ENCODE measurements around the gene VAPB. TPM values are rescaled to one million over a fixed set of nuclear protein-coding genes. Genes with fewer than 3 reads are reported as not detected.

Gene VAPB
- polyA plus RNA-seq, 1 experiment, result 43.8 TPM

DNA sequence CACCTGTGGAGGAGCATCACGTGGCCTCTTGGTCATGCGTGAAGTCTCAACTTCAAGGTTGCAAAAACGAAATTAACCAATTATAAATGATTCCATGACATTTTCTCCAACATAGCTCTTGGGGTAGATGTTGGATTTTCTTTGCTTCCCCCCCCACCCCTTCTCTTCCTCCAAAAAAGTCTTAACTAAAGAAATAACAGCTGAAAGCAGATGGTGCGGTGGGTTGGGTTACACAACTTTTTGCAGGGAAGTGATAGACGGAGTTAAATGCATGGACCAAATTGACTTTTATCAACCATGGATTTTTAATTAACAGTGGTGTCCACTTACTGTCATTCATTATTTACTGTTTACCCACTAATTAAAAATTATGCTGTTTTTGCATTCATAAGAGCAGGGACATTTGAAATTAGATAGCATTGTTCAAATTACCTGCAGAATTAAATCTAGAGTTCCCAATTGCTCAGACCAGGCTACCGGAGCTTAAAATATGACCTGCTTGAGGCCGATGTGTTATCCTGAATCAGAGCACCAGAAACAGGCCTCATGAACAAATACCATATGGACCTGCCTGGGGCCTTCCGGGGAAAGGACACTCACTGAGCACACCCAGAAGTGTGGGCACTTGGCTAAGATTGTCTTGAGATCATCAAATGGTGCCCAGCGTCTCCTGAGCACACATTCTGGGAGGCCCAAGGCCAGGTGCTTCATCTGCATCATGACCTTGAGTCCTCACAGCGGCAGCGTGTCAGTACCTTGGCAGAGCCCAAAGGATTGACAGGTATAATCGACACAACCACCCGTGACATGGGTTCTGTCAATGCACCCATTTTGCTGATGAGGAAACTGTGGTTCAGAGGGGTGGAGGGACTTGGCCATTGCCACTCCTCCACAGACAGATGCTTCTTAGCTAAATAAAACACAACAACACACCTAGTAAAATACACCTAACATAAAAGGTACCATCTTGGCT, 84.7 kb downstream of the VAPB start:
- Histone ChIP-seq H3K27me3 (ENCODE audit: control insufficient read depth, insufficient read depth, low read length) (no peaks in the 10 kb centered on the region), H3K4me3 (ENCODE audit: low read depth, low read length) (no peak overlapping the region), H3K9me3 (ENCODE audit: control insufficient read depth, insufficient read depth, low read length) (peaks cover 7% of the 10 kb centered on the region), H3K27ac (ENCODE audit: low read depth, low read length) (no peak overlapping the region)
- TF ChIP-seq, protein P1, sequence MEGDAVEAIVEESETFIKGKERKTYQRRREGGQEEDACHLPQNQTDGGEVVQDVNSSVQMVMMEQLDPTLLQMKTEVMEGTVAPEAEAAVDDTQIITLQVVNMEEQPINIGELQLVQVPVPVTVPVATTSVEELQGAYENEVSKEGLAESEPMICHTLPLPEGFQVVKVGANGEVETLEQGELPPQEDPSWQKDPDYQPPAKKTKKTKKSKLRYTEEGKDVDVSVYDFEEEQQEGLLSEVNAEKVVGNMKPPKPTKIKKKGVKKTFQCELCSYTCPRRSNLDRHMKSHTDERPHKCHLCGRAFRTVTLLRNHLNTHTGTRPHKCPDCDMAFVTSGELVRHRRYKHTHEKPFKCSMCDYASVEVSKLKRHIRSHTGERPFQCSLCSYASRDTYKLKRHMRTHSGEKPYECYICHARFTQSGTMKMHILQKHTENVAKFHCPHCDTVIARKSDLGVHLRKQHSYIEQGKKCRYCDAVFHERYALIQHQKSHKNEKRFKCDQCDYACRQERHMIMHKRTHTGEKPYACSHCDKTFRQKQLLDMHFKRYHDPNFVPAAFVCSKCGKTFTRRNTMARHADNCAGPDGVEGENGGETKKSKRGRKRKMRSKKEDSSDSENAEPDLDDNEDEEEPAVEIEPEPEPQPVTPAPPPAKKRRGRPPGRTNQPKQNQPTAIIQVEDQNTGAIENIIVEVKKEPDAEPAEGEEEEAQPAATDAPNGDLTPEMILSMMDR (IDR thresholded peaks at IDR 0.05; ENCODE audit: low read depth, low read length), result no peak
- ChIA-PET POLR2A (no interaction called here), CTCF (no interaction called here)
- no peak for DNase-seq (ENCODE audit: low read depth, low spot score)

DNA sequence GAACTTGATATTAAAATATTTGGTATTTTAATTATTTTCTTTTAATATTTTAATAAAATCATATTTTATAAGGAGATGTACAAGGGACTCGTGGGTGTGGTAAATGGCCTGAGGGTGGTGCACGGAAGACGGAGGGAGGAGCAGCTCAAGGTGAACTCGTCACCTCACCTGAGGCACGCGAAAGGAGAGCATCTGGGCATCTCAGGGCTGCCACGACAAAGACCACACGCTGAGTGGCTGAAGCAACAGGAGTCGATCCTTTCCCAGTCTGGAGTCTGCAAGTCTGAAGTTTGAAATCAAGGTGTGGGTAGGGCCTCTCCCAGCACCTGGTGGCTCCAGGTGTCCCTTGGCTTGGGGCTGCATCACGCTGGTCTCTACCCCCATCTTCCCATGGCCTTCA, 86.4 kb downstream of the VAPB start:
- TF ChIP-seq, protein P1 (IDR thresholded peaks at IDR 0.05; ENCODE audit: low read depth, low read length), result no peak
- CTCF ChIA-PET, result no interaction called here
- H3K27me3 ChIP-seq (ENCODE audit: control insufficient read depth, insufficient read depth, low read length), result no peaks in the 10 kb centered on the region
- no peak for DNase-seq (ENCODE audit: low read depth, low spot score)
- no peak overlapping the region for H3K4me3 ChIP-seq (ENCODE audit: low read depth, low read length)
- POLR2A ChIA-PET, result no interaction called here
- peaks cover 8% of the 10 kb centered on the region for H3K9me3 ChIP-seq (ENCODE audit: control insufficient read depth, insufficient read depth, low read length)
- no peak overlapping the region for H3K27ac ChIP-seq (ENCODE audit: low read depth, low read length)

DNA sequence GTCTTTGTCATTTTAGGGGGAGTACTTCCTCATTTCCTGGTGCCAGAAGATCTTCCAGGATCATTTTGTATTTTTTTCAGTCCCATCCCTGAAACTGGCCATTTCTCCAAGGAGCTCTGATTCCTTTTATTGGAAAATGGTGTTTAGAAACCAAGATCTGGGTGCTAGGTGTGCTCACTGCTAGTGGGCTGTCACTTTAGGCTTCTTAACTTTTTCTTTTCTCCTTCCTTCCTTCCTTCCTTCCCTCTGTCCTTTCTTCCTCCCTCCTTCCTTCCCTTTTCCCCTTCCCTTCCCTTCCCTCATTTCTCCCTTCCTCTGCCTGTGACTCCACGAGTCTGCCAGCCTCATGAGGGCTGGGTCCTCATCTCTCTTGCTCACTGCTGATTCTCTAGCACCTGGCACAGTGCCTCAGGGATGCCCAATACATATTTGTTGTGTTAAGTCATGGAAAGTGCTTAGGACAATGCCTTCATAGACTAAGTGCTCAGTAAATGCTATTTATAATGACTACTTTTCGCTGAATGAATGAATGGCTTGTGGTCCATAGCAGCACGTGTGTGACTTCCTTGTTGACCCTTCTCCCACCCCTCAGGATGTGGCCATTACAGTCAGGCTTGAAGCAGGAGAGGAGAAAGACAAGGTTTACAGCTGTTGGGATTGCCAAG, 89.2 kb downstream of the VAPB start:
- POLR2A ChIA-PET, result no interaction called here

DNA sequence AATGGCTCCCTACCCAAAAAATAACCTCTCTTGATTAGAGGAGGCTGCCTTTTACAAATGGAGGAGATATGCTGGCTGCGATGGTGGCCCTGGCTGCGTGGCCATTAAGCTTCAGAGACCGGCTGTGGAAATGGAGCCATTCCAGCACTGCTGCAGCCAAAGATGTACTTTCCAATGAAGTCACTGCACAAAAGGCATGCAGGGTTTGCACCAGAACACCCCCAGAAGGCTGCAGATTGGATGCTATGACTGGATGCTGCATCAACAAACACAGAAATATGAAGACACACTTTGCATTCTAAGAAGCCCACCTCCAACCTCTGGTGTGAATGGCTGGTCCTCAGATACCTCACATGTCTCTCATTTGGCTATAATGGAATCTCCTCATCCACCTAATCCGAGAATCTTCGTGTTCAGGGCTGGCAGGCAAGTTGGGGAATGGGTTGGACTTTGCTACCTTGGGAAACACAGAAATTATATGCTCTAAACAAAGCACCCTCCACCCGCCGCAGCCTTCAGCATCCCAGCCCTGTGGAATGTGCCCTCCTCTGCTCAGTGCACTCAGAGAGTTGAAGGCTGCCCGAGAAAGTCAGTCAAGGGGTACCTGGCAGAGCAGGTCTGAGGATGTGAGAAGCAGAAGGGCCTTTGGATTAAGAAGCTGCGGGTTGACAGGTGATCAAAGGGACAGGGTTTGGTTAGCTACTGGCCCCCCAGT, 90.9 kb downstream of the VAPB start:
- ChIA-PET CTCF (interaction anchor here (1.0 to 1.4 kb wide), 2 partner anchors 13 to 32 kb away, joined by 4 read pairs; no protein-coding TSS in a partner anchor), POLR2A (interaction anchor here (0.7 kb wide), 1 partner anchor 211 kb away, joined by 4 read pairs; no protein-coding TSS in a partner anchor)
- Histone ChIP-seq H3K9me3 (ENCODE audit: control insufficient read depth, insufficient read depth, low read length) (peaks cover 25% of the 10 kb centered on the region), H3K4me3 (ENCODE audit: low read depth, low read length) (no peak overlapping the region), H3K27me3 (ENCODE audit: control insufficient read depth, insufficient read depth, low read length) (no peaks in the 10 kb centered on the region), H3K27ac (ENCODE audit: low read depth, low read length) (no peak overlapping the region)
- TF ChIP-seq, protein P1 (IDR thresholded peaks at IDR 0.05; ENCODE audit: low read depth, low read length), result no peak
- no peak for DNase-seq (ENCODE audit: low read depth, low spot score)

More for the DNA sequence above, 89.2 kb downstream of the VAPB start:
- no peaks in the 10 kb centered on the region for H3K27me3 ChIP-seq (ENCODE audit: control insufficient read depth, insufficient read depth, low read length)
- peaks cover 21% of the 10 kb centered on the region for H3K9me3 ChIP-seq (ENCODE audit: control insufficient read depth, insufficient read depth, low read length)
- DNase-seq (ENCODE audit: low read depth, low spot score), result no peak
- TF ChIP-seq, protein P1 (IDR thresholded peaks at IDR 0.05; ENCODE audit: low read depth, low read length), result no peak
- CTCF ChIA-PET, result interaction anchor here (0.5 kb wide), 1 partner anchor 16 kb away, joined by 4 read pairs; no protein-coding TSS in a partner anchor
- H3K27ac ChIP-seq (ENCODE audit: low read depth, low read length), result no peak overlapping the region
- H3K4me3 ChIP-seq (ENCODE audit: low read depth, low read length), result no peak overlapping the region
